ENCODE measurements around the gene NUBP1. TPM values are rescaled to one million over a fixed set of nuclear protein-coding genes. Genes with fewer than 3 reads are reported as not detected.

NUBP1 gene
- total RNA-seq, 2 donors from 2014 or later = 32.9 to 46.6 TPM

- no peaks in the 10 kb centered on the region for H3K36me3 Mint-ChIP-seq (ENCODE audit: low read depth)
- no peak overlapping the region for H3K4me3 Mint-ChIP-seq
- H3K27me3 Mint-ChIP-seq = peaks cover 3% of the 10 kb centered on the region
- H3K4me1 Mint-ChIP-seq = no peaks in the 10 kb centered on the region
- no peaks in the 10 kb centered on the region for H3K9me3 Mint-ChIP-seq
- no peak overlapping the region for H3K27ac Mint-ChIP-seq
- no peak for ATAC-seq (replicated peaks)
Measured at GRCh38 chr16:10806698-10807097, 63.1 kb downstream of the NUBP1 start.

DNA sequence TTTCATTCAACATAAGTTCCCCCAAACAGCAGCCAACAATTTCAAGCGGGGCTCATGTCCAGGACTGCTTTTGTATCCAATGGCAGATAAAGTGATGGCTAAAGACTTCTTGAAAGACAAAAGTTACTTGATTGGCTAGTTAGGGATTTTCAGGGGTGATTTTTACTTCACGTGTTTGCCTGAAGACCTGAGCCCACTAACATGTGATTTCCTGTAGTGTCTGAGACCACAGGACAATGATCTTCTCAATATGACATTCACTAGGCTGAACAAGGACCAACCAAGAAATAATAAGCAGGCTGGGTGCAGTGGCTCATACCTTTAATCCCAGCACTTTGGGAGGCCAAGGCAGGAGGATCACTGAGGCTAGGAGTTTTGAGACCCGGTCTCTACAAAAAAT is 64.6 kb downstream of the NUBP1 start:
- no peak for ATAC-seq (replicated peaks)
- H3K27me3 Mint-ChIP-seq = peaks cover 3% of the 10 kb centered on the region
- H3K4me3 Mint-ChIP-seq = no peak overlapping the region
- H3K4me1 Mint-ChIP-seq = peaks cover 6% of the 10 kb centered on the region
- no peaks in the 10 kb centered on the region for H3K36me3 Mint-ChIP-seq (ENCODE audit: low read depth)
- H3K27ac Mint-ChIP-seq = no peak overlapping the region
- H3K9me3 Mint-ChIP-seq = no peaks in the 10 kb centered on the region

GRCh38 chr16:10808850-10809249 is 65.2 kb downstream of the NUBP1 start:
- H3K4me1 Mint-ChIP-seq = peaks cover 6% of the 10 kb centered on the region
- H3K9me3 Mint-ChIP-seq = no peaks in the 10 kb centered on the region
- no peaks in the 10 kb centered on the region for H3K27me3 Mint-ChIP-seq
- ATAC-seq (replicated peaks) = no peak
- no peaks in the 10 kb centered on the region for H3K36me3 Mint-ChIP-seq (ENCODE audit: low read depth)
- H3K27ac Mint-ChIP-seq = no peak overlapping the region
- H3K4me3 Mint-ChIP-seq = no peak overlapping the region

- Mint-ChIP-seq H3K36me3 (ENCODE audit: low read depth) (no peaks in the 10 kb centered on the region), H3K4me3 (no peak overlapping the region), H3K9me3 (no peaks in the 10 kb centered on the region), H3K27me3 (peaks cover 3% of the 10 kb centered on the region), H3K4me1 (peaks cover 6% of the 10 kb centered on the region), H3K27ac (no peak overlapping the region)
- no peak for ATAC-seq (replicated peaks)
Measured at GRCh38 chr16:10809706-10810105, 66.1 kb downstream of the NUBP1 start.

DNA sequence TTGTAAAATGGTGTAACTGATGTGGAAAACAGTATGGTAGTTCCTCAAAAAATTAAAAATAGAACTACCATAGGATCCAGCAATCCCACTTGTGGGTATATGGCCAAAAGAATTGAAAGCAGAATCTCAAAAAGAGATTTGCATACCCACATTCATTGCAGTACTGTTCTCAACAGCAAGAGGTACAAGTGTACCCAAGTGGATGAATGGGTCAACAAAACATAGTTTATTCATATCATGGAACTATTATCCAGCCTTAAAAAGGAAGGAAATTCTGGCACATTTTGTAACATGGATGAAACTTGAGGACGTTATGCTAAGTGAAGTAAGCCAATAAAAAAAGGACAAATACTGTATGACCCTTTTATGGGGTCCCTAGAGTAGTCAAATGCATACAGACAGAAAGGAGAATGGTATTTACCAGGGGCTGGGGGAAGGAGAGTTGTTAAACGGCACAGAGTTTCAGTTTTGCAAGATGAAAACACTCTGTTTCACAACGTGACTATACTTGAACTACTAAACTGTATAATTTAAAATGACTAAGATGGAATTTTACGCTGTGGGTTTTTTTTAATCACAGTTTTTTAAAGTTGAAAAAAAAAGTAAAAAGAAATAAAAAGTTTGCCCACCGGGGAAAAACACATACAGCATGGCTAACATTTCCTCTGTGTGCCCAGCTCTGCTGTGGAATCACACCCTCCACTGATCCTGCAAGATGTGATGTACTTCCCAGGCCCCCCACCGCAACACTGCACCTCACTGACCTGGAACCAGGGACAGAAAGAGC is 68.9 kb downstream of the NUBP1 start:
- Mint-ChIP-seq H3K27me3 (peaks cover 3% of the 10 kb centered on the region), H3K9me3 (no peaks in the 10 kb centered on the region), H3K27ac (peak overlapping the region; percentile 69), H3K4me1 (peaks cover 6% of the 10 kb centered on the region), H3K4me3 (peak overlapping the region; percentile 22), H3K36me3 (ENCODE audit: low read depth) (no peaks in the 10 kb centered on the region)
- peak; percentile 96 for ATAC-seq (replicated peaks)

GRCh38 chr16:10813099-10813455 is 69.4 kb downstream of the NUBP1 start:
- peaks cover 6% of the 10 kb centered on the region for H3K4me1 Mint-ChIP-seq
- H3K36me3 Mint-ChIP-seq (ENCODE audit: low read depth) = no peaks in the 10 kb centered on the region
- no peak for ATAC-seq (replicated peaks)
- H3K9me3 Mint-ChIP-seq = no peaks in the 10 kb centered on the region
- peak overlapping the region; percentile 69 for H3K27ac Mint-ChIP-seq
- H3K27me3 Mint-ChIP-seq = peaks cover 7% of the 10 kb centered on the region
- H3K4me3 Mint-ChIP-seq = peak overlapping the region; percentile 22

GRCh38 chr16:10817514-10817913 is 73.9 kb downstream of the NUBP1 start:
- Mint-ChIP-seq H3K27me3 (peaks cover 7% of the 10 kb centered on the region), H3K4me1 (peaks cover 3% of the 10 kb centered on the region), H3K9me3 (no peaks in the 10 kb centered on the region), H3K27ac (no peak overlapping the region), H3K4me3 (no peak overlapping the region), H3K36me3 (ENCODE audit: low read depth) (no peaks in the 10 kb centered on the region)
- no peak for ATAC-seq (replicated peaks)

DNA sequence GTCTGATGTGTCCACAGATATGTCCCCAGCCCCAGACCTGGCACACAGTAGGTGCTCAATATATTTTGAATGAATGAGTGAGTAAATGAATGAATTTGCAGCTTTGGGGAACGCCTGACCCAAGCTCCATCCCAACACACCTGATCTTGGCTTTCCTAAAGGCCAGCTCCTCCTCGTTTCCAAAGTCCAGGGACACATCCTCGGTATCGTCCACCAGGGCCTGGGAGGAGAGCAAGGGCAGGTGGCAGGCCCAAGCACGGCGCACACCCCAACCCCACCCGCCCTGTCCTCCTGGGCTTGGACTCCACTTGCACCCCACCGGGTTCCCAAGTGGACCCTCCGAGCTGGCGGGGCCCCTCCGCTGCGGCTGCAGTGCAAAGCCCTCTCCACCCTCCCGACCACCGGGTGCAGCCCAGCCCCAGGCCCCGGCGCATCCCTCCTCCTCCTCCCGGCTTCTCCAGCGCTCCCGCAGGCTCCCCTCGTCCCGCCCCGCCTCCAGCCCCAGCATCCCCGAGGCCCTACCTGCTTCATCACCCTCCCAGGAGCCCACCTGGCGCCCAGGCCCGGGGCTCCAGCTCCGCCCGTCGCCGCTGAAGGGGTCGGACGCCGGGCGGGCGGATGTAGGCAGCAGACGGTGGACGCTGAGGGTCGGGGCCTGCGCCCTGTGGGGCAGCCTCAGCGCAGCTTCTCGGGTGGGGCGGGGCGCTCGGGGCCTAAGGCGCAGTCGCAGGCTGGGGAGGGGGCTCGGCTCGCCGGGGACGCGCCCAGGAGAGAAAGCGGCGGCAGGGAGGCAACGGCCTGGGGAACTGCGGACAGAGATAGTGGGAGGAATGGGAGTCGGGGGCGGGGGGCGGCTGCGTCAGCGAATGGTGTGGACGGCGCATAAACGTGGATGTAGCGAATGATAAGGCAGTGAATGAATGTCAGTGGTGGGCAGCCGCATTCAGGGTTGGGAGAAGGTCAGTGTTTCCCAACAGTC is 74.6 kb downstream of the NUBP1 start, which contains the start of gene TVP23A:
TVP23A (minus strand) TSS at position 832 of the 979 bp plus-strand sequence; CDS start at position 531, 301 bp downstream.
- H3K27me3 Mint-ChIP-seq = peaks cover 7% of the 10 kb centered on the region
- H3K36me3 Mint-ChIP-seq (ENCODE audit: low read depth) = no peaks in the 10 kb centered on the region
- no peaks in the 10 kb centered on the region for H3K9me3 Mint-ChIP-seq
- no peak within 1 kb of the TSS for H3K4me3 Mint-ChIP-seq
- H3K4me1 Mint-ChIP-seq = no peaks in the 10 kb centered on the region
- no peak within 1 kb of the TSS for H3K27ac Mint-ChIP-seq
- ATAC-seq (replicated peaks) = no peak

Other genes starting within 250 kb of the NUBP1 start
- under 1 TPM; 0.15 to 0.16 TPM for gene EMP2, start 163.2 kb upstream of the NUBP1 start, total RNA-seq
- 1 to 10 TPM in 1 of 2 donors, under 1 TPM in 1; 0.19 to 2.4 TPM for gene TEKT5, start 48.9 kb upstream of the NUBP1 start, total RNA-seq
- gene TVP23A, start 75.0 kb downstream of the NUBP1 start, total RNA-seq = under 1 TPM; 0.22 to 0.69 TPM
- 10 to 100 TPM in 1 of 2 donors, 1 to 10 TPM in 1; 8.6 to 64.2 TPM for gene CIITA, start 133.4 kb downstream of the NUBP1 start, total RNA-seq
- 10 to 100 TPM; 22.6 to 24.6 TPM for gene DEXI, start 198.6 kb downstream of the NUBP1 start, total RNA-seq
- 10 to 100 TPM; 24.3 to 24.8 TPM for gene CLEC16A, start 200.7 kb downstream of the NUBP1 start, total RNA-seq

All from activated T-helper 17 cell treated with anti-CD3 and anti-CD28 coated beads, Interleukin-2, amount 50 U/mL, for 72 hours (primary cell).